IMR-90 (cell line): ENCODE measurements around the gene NXPH2.

Source experiments
- FOS ChIP-seq: fragments of 150-350 bp; IDR thresholded peaks from 2 replicates; pipeline ENCODE4 v1.6.1; 2016; ENCODE audit warnings: low read depth, low read length
- MAFK ChIP-seq: IDR thresholded peaks from 2 replicates; pipeline ENCODE4 v1.6.1; 2012; ENCODE audit warnings: low read depth, low read length, improper control_type of control experiment
- MXI1 ChIP-seq: IDR thresholded peaks from 2 replicates; pipeline ENCODE4 v1.6.1; 2012; ENCODE audit warnings: low read depth, mild to moderate bottlenecking, low read length, moderate library complexity, borderline replicate concordance
- NFE2L2 ChIP-seq: fragments of 150-350 bp; IDR thresholded peaks from 2 replicates; pipeline ENCODE4 v1.6.1; 2016; ENCODE audit warnings: low read depth, mild to moderate bottlenecking, low read length
- POLR2A ChIP-seq: IDR thresholded peaks from 2 replicates; pipeline ENCODE4 v1.6.1; 2012; ENCODE audit warnings: mild to moderate bottlenecking, low read depth, low read length
- RCOR1 ChIP-seq: IDR thresholded peaks from 2 replicates; pipeline ENCODE4 v1.6.1; 2012; ENCODE audit warnings: mild to moderate bottlenecking, low read length, improper control_type of control experiment; ENCODE audit not compliant: insufficient replicate concordance
- RFX5 ChIP-seq: IDR thresholded peaks from 2 replicates; pipeline ENCODE4 v1.8.0; 2012; ENCODE audit warnings: low read depth, mild to moderate bottlenecking, low read length, moderate library complexity
- SMC3 ChIP-seq: fragments of 150-350 bp; IDR thresholded peaks from 2 replicates; pipeline ENCODE4 v1.6.1; 2016; ENCODE audit warnings: low read depth, mild to moderate bottlenecking, antibody characterized with exemption, low read length, moderate library complexity
- TF ChIP-seq, protein P1 (sequence below): conservative IDR thresholded peaks from 2 replicates; pipeline ENCODE4 v1.5.1; 2012; ENCODE audit warnings: mild to moderate bottlenecking, low read depth, low read length, improper control_type of control experiment

- no peak for TF ChIP-seq RCOR1
- TF ChIP-seq, protein P1, sequence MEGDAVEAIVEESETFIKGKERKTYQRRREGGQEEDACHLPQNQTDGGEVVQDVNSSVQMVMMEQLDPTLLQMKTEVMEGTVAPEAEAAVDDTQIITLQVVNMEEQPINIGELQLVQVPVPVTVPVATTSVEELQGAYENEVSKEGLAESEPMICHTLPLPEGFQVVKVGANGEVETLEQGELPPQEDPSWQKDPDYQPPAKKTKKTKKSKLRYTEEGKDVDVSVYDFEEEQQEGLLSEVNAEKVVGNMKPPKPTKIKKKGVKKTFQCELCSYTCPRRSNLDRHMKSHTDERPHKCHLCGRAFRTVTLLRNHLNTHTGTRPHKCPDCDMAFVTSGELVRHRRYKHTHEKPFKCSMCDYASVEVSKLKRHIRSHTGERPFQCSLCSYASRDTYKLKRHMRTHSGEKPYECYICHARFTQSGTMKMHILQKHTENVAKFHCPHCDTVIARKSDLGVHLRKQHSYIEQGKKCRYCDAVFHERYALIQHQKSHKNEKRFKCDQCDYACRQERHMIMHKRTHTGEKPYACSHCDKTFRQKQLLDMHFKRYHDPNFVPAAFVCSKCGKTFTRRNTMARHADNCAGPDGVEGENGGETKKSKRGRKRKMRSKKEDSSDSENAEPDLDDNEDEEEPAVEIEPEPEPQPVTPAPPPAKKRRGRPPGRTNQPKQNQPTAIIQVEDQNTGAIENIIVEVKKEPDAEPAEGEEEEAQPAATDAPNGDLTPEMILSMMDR, result no peak
- TF ChIP-seq POLR2A, result no peak
- no peak for TF ChIP-seq RFX5
- no peak for TF ChIP-seq MXI1
- no peak for TF ChIP-seq MAFK
- TF ChIP-seq FOS, result no peak
- no peak for TF ChIP-seq NFE2L2
- TF ChIP-seq SMC3, result no peak
Measured at GRCh38 chr2:138713069-138713496, 67.1 kb downstream of the NXPH2 start.
